Activated B cell treated with CpG ODN at 0.5 μM for 24 hours (primary cell): ENCODE results near the gene RIMBP2. TPM values are rescaled to one million over a fixed set of nuclear protein-coding genes. Genes with fewer than 3 reads are reported as not detected.

Experiments used
- ATAC-seq: fragments of 200-7000 bp; cut with Tn5 transposase; one replicate; pipeline ENCODE4 v1.10.0; 2021; ENCODE audit warnings: low read depth, mild to moderate bottlenecking, moderate library complexity
- CTCF ChIA-PET: fragments of 350-600 bp; sonication (Branson Sonifier 250); formaldehyde crosslinking; loops from one replicate; lab custom pipeline; 2021; ENCODE audit warnings: antibody characterized with exemption; lab: Charles Lee
- POLR2A ChIA-PET: fragments of 350-600 bp; sonication (Branson Sonifier 250); formaldehyde crosslinking; loops from one replicate; lab custom pipeline; 2021; ENCODE audit warnings: antibody characterized with exemption; lab: Charles Lee
- DNase-seq: peaks from one replicate; pipeline ENCODE4 v3.0.0; 2022
- H3K27ac Mint-ChIP-seq: one replicate; pipeline ENCODE4 v1.8.0; 2020; ENCODE audit warnings: mixed read lengths
- H3K27me3 Mint-ChIP-seq: one replicate; pipeline ENCODE4 v1.8.0; 2021; ENCODE audit warnings: mixed read lengths
- H3K36me3 Mint-ChIP-seq: one replicate; pipeline ENCODE4 v1.8.0; 2021; ENCODE audit warnings: low read depth, mixed read lengths
- H3K4me1 Mint-ChIP-seq: one replicate; pipeline ENCODE4 v1.8.0; 2021; ENCODE audit warnings: mixed read lengths
- H3K4me3 Mint-ChIP-seq: one replicate; pipeline ENCODE4 v1.8.0; 2020; ENCODE audit warnings: mild to moderate bottlenecking, mixed read lengths
- H3K9me3 Mint-ChIP-seq: one replicate; pipeline ENCODE4 v1.8.0; 2020; ENCODE audit warnings: mixed read lengths
- intact Hi-C: fragments of 100-400 bp; cut with micrococcal nuclease; formaldehyde crosslinking; loops from one replicate; pipeline ENCODE4 v1.15.1; 2024
- total RNA-seq: library from RNA; stranded (reverse); gene quantifications from 2 replicates; pipeline ENCODE4 v1.2.3, GENCODE V29; 2022
- TF ChIP-seq, protein P1 (sequence below): fragments of 200-600 bp; IDR thresholded peaks from one replicate; pipeline ENCODE4 v1.8.0; 2022; ENCODE audit warnings: antibody characterized with exemption, mild to moderate bottlenecking

RIMBP2 gene
- total RNA-seq, 1 donor from 2014 or later, result not detected

DNA sequence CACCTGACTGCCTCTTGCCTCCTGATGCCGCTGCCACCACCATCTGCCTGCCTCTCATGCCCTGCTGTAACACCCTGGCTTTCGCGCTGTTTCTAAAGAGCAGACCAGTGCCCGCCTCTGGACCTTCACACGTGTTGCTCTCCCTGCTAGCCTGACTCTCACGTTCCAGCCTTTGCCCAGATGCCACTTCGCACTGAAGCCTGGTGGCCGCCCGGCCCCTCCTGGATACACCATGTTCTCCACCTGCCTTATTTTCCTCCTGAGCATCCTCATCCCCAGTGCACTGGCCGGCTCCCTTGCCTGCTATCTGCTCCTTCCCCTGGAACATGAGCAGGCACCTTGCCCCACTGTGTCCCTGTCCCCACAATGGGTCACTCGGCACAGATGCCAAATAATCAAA, 231.9 kb downstream of the RIMBP2 start:
- ATAC-seq (no peak), DNase-seq (no peak)
- ChIA-PET POLR2A (no interaction called here), CTCF (no interaction called here)
- H3K4me3 Mint-ChIP-seq, result no peak overlapping the region
- no peaks in the 10 kb centered on the region for H3K4me1 Mint-ChIP-seq
- H3K36me3 Mint-ChIP-seq, result no peaks in the 10 kb centered on the region
- H3K27me3 Mint-ChIP-seq, result no peaks in the 10 kb centered on the region
- intact Hi-C loops, result no loop called here
- TF ChIP-seq, protein P1, sequence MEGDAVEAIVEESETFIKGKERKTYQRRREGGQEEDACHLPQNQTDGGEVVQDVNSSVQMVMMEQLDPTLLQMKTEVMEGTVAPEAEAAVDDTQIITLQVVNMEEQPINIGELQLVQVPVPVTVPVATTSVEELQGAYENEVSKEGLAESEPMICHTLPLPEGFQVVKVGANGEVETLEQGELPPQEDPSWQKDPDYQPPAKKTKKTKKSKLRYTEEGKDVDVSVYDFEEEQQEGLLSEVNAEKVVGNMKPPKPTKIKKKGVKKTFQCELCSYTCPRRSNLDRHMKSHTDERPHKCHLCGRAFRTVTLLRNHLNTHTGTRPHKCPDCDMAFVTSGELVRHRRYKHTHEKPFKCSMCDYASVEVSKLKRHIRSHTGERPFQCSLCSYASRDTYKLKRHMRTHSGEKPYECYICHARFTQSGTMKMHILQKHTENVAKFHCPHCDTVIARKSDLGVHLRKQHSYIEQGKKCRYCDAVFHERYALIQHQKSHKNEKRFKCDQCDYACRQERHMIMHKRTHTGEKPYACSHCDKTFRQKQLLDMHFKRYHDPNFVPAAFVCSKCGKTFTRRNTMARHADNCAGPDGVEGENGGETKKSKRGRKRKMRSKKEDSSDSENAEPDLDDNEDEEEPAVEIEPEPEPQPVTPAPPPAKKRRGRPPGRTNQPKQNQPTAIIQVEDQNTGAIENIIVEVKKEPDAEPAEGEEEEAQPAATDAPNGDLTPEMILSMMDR, result no peak
- H3K9me3 Mint-ChIP-seq, result peaks cover under 1% of the 10 kb centered on the region
- no peak overlapping the region for H3K27ac Mint-ChIP-seq

DNA sequence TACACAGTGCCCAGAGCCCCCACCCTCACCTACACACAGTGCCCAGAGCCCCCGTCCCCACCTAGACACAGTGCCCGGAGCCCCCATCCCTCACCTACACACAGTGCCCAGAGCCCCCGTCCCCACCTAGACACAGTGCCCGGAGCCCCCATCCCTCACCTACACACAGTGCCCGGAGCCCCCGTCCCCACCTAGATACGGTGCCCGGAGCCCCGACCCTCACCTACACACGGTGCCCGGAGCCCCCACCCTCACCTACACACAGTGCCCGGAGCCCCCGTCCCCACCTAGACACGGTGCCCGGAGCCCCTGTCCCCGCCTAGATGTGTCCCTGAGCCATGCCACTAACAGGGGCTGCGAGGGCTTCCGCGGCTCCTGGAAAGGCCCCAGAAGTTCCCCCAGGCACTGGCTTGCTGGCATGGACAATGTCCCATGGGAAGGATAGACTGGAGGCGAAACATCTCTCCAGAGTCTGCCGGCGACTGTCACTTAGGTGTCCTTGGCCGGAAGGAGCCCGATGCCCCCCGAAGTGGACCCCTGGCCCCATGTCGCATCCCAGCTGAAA, 232.4 kb downstream of the RIMBP2 start:
- H3K36me3 Mint-ChIP-seq, result no peaks in the 10 kb centered on the region
- ChIA-PET POLR2A (no interaction called here), CTCF (no interaction called here)
- ATAC-seq, result no peak
- no peak overlapping the region for H3K27ac Mint-ChIP-seq
- no peak for DNase-seq
- intact Hi-C loops, result no loop called here
- H3K4me1 Mint-ChIP-seq, result no peaks in the 10 kb centered on the region
- no peaks in the 10 kb centered on the region for H3K27me3 Mint-ChIP-seq
- H3K4me3 Mint-ChIP-seq, result no peak overlapping the region
- no peaks in the 10 kb centered on the region for H3K9me3 Mint-ChIP-seq
- TF ChIP-seq, protein P1, result no peak

DNA sequence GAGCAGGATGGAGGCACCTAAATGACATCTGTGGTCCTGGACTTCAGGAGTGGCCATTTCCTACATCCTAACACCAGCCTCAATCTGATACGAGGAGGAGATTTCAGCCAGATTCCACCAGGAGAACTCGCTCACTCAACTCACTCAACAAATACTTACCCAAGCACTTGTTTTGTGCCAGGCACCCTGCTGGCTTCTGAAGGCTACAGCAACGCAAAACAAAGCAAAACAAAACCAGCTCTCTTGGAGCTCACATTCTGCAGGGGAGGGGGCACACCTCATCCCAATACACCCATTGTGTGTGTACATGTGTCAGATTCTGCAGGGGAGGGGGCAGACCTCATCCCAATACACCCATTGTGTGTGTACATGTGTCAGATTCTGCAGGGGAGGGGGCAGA, 233.7 kb downstream of the RIMBP2 start:
- Mint-ChIP-seq H3K36me3 (no peaks in the 10 kb centered on the region), H3K4me1 (no peaks in the 10 kb centered on the region), H3K27me3 (no peaks in the 10 kb centered on the region), H3K27ac (no peak overlapping the region), H3K4me3 (no peak overlapping the region), H3K9me3 (no peaks in the 10 kb centered on the region)
- CTCF ChIA-PET, result no interaction called here
- ATAC-seq (no peak), DNase-seq (no peak)
- TF ChIP-seq, protein P1, result no peak
- POLR2A ChIA-PET, result no interaction called here
- intact Hi-C loops, result no loop called here

DNA sequence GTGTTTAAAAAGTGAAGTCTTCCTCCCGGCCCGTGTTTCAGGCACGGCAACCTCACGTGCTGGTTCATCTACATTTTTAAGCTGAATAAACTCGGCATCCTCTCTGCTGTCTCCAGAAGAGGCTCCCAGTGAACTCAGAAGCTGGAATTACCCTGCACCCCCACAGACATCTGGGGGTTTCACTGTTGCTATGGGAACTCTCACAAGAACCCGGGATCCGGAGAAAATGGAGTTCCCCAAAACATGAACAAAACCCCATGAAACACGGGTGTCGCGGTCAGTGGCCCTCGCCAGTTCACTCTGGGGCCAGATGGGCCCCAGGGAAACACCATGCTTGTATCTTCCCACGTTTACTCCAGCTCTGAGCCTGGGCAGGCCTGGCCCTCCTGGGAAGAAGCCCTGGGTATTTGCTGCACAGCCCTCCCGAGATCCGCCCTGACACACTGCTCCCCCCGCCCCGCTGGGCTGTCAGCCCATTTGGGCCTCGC, 234.7 kb downstream of the RIMBP2 start:
- CTCF ChIA-PET, result no interaction called here

DNA sequence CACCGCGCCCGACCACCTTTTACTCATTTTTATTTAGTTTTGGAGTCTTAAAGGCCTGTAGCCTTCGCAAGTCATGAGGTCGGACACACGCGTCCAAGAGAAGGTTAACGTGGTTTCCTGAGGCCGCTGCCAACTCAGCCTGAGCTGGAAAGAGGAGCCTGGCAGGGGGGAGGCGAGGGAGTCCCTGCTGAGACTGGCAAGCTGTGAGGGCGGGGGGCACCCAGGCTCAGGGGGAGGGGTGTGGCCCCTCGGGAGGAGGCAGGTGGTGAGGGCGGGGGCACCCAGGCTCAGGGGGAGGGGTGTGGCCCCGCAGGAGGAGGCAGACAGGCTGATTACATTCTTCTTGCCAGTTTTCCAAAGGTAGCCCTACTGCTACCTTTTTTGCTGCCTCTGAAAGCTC, 235.2 kb downstream of the RIMBP2 start:
- ATAC-seq (no peak), DNase-seq (no peak)
- TF ChIP-seq, protein P1, result no peak
- no peaks in the 10 kb centered on the region for H3K27me3 Mint-ChIP-seq
- intact Hi-C loops, result no loop called here
- ChIA-PET CTCF (no interaction called here), POLR2A (no interaction called here)
- H3K9me3 Mint-ChIP-seq, result no peaks in the 10 kb centered on the region
- H3K27ac Mint-ChIP-seq, result no peak overlapping the region
- H3K36me3 Mint-ChIP-seq, result no peaks in the 10 kb centered on the region
- H3K4me3 Mint-ChIP-seq, result no peak overlapping the region
- H3K4me1 Mint-ChIP-seq, result no peaks in the 10 kb centered on the region

More for the DNA sequence above, 234.7 kb downstream of the RIMBP2 start:
- Mint-ChIP-seq H3K27me3 (no peaks in the 10 kb centered on the region), H3K4me1 (no peaks in the 10 kb centered on the region), H3K4me3 (no peak overlapping the region), H3K36me3 (no peaks in the 10 kb centered on the region), H3K9me3 (no peaks in the 10 kb centered on the region), H3K27ac (no peak overlapping the region)
- POLR2A ChIA-PET, result no interaction called here
- intact Hi-C loops, result no loop called here
- ATAC-seq (no peak), DNase-seq (no peak)
- TF ChIP-seq, protein P1, result no peak
